NCI-H2107 (cell line): ENCODE results near the gene RNU11.
"Not testable (repeated sequence)": the region's sequence is repeated elsewhere in the genome, so short reads cannot be mapped to it uniquely, and the experiment has no call there.

ENCODE experiments used
- DNase-seq: peaks from one replicate; lab custom pipeline; 2025; lab: John Stamatoyannopoulos, UW

RNU11 gene

DNA sequence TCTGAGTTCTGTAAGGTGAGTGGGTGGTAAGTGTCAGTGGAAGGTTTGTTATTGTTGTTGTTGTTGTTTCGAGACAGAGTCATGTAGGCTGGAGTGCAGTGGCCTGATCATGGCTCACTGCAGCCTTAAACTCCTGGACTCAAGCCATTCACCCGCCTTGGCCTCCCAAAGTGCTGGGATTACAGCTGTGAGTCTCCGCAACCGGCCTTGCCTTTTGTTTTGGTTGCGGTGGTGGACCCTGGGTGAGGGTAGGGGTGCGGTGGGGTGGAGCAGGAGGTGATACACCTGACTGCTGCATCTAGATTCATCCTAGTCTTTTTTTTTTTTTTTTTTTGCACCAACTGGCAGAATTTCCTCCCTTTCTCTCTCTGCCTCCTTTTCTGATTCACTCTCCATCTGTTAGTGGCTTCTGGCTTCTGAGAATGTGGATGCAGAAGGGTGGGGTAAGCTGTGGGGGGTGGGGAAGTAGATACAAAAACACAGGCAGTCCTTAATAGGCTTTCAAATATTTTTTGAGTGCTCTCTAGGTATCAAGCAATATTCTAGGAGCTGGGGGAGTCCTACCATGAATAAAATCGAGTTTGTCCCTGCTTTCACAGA is 15.6 kb downstream of the RNU11 start:
- DNase-seq, result no peak

DNA sequence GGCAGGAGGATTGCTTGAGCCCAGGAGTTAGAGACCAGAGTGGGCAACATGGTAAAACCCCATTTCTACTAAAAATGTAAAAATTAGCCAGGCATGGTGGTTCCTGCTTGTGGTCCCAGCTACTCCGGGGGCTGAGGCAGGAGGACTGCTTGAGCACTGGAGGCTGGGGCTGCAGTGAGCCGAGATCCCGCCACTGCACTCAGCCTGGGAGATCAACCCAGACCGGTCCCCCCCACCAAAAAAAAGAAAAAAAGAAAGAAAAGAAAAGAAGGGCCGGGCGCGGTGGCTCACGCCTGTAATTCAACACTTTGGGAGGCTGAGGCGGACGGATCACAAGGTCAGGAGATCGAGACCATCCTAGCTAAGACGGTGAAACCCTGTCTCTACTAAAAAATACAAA is 18.4 kb downstream of the RNU11 start:
- no peak for DNase-seq

DNA sequence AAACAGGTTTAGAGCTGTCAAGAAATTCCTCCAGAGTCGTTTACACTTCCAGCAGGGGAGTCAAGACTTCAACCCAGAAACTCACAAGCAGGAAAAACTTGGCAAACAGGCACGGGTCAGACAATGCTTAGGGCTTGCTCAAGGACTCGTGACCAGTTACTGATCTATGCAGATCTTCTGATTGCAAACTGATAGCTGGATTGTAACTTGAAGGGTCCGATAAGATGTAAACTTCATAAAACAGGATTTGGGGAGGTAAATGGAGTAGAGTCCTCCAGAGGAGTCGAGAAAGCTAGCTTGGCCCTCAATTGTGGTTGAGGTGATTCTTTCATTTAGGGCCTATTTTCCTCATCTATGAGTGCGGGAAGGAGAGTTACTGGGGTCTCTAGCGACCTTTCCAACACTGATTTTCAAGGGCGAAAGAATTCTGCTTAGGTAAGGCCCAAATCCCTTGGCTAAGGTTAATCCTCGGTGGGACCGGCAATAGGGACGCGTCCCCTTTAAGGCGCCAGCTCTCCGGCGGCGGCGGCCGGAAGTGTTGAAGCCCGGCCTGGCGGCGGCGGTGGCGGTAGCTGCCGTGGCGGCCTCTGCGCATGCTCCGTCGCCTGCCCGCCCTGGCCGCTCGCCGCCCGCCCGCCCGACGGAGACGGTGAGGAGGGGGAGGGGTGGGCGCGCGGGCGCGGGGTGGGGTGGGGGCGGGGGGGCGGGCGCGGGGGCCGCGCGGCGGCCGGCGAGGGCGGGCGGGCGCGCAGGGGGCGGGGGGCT is 20.0 kb downstream of the RNU11 start, which contains the start of gene GMEB1:
Gene GMEB1, plus strand, starts transcription at position 594 of the 765 bp plus-strand sequence. CDS start 14,829 bp downstream, outside the sequence.
- DNase-seq, result peak; percentile 93

DNA sequence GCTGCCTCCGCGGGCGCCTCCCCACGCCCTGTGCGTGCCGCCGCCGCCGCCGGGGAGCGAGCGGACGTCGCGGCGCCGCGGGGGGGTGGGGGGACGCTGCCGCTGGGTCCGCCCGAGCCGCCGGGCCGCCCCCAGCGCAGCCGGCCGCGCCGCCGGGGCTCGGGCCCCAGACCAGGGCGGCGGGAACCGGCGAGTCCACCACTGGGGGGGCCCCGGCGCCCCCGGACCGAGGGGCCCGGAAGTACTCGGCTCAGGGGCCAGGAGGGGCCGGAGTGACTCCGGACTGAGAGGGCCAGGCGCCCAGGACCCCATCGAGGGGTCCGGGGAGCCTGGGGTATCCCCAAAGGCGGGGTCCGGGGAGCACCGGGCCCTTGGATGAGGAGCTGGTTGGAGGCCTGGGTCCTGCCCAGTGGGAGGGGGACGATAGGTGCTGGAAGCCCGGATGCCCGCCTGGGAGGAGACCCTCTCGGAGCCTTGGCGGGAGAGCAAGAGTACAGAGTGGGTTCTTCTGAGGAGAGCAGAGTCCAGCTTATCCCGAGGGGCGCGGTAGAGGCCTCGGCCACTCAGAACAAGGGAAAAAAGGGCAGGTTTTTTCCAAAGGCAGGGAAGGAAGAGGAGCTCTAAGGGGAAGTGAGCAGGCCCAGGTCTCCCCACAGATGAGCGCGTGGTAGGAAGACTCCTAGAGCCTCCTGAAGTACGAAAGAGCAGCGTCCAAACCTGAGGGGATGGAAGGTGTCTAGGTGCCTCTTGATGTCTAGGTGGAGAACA is 20.7 kb downstream of the RNU11 start:
- DNase-seq, result no peak

DNA sequence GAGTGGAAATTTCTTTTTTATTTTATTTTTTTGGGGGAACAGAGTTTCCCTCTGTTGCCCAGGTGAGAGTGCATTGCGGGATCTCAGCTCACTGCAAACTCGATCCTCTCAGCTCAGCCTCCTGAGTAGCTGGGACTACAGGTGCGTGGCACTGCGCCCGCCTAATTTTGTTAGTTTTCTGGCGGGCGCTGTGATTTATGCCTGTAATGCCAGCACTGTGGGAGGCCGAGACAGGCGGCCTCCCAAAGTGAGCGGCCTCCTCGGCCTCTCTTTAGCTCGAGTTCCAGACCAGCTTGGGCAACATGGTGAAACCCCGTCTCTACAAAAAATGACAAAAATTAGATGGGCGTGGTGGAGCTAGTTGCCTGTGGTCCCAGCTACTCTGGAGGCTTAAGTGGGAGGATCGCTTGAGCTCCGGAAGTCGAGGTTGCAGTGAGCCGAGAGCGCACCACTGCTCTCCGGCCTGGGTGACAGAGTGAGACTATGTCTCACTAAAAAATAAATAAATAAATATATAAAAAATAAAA is 22.9 kb downstream of the RNU11 start:
- DNase-seq, result no peak

DNA sequence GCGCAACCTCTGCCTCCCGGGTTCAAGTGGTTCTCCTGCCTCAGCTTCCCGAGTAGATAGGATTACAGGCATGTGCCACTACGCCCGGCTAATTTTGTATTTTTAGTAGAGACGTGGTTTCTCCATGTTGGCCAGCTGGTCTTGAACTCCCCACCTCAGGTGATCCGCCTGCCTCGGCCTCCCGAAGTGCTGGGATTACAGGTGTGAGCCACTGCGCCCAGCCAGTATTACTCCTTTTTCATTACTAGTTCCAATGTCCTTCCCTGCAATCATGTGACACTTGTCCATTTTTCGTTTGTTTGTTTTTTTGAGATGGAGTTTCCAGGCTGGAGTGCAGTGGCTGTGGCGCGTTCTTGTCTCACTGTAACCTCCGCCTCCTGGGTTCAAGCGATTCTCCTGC is 24.6 kb downstream of the RNU11 start:
- not testable (repeated sequence) for DNase-seq

DNA sequence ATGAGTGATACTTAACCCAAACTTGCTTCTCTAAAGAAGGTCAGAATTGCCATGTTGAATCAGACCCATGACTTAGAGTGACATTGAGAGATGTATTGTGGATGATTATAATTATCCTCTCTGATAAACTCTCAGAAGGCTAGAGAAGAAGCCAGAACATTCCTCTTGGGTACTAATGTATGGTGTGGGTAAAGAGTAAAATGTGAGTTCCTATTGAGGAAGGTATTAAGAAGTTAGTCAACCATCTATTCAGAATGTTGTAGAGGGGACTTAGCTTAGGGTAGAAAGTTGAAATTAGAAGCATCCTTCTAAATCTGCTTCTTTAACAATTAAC is 27.5 kb downstream of the RNU11 start:
- no peak for DNase-seq

DNA sequence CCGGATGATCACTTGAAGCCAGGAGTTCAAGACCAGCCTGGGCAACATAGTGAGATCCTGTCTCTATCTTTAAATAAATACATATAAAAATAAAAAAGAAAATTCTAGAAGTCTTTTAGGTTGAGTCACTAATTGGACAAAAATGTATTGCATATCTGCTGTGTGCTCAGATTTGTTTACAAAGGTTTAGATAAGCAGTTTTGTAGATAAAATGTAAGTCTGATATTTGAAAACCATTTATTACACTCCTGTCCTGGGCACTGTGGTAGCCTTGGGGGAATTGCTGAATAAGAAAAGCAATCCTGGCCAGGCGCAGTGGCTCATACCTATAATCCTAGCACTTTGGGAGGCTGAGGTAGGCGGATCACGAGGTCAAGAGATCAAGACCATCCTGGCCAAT is 31.8 kb downstream of the RNU11 start:
- DNase-seq, result no peak

DNA sequence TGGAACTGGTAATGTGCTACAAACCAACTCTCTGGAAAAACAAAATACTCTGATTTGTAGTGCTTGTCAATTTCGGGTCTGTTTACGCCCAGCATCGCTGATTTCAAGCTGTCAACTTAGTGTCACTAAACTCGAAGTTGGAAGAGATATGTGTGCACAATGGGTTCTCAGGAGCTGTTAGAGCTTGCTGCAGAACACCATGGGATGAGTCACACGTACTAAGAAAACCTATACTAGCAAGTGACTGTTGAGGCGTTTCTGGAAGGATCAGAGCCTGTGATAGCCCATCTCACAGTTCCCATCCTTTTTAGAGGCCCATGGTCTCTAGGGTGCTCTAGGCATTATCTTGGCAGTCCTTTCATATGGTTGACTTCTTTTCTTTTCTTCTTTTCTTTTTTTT is 34.4 kb downstream of the RNU11 start:
- DNase-seq, result no peak

DNA sequence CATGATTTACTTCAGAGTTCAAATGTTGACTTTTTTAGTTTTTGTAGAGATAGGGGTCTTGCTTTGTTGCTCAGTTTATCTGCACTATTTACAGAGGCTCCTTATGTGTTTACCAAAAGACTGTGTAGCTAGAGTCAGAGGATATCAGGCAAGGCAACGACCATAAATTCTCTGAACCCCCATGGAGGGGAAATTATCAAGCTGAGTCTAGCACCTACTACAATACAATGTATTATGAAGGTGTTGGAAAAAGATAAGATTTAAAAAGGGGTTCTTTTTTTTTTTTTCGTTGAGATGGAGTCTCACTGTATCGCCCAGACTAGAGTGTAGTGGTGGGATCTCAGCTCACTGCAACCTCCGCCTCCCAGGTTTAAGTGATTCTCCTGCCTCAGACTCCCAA is 36.5 kb downstream of the RNU11 start:
- no peak for DNase-seq

DNA sequence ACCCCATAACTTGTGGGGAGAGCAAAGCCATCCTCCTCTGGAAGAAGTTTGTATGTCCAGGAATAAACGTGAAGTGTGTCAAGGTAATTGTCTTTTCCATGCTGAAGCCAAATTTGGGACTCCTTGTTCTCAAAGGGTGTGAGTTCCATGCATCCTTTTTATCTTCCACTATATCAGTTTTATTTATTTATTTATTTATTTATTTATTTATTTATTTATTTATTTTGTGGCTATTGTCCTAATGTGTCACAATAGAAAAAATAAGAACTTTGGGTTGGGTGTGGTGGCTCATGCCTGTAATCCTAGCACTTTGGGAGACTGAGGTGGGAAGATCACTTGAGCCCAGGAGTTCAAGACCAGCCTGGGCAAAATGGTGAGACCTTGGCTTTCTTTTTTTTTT is 43.2 kb downstream of the RNU11 start:
- DNase-seq, result not testable (repeated sequence)
